WTC11 (cell line): ENCODE results near the gene SNX1. TPM values are rescaled to one million over a fixed set of nuclear protein-coding genes. Genes with fewer than 3 reads are reported as not detected.

Source experiments
- ATAC-seq: fragments of 200-7000 bp; cut with Tn5 transposase; 2 replicates; pipeline ENCODE4 v1.10.0; 2021; ENCODE audit warnings: mild to moderate bottlenecking, moderate library complexity
- CTCF ChIA-PET: fragments of 300-600 bp; sonication (Branson Sonifier 250); formaldehyde crosslinking; loops from one replicate; lab custom pipeline; 2021; ENCODE audit warnings: antibody characterized with exemption; lab: Charles Lee
- POLR2A ChIA-PET: fragments of 350-600 bp; sonication (Branson Sonifier 250); formaldehyde crosslinking; loops from one replicate; lab custom pipeline; 2021; ENCODE audit warnings: antibody characterized with exemption; lab: Charles Lee
- DNase-seq: peaks from one replicate; pipeline ENCODE4 v3.0.0; 2021; ENCODE audit warnings: low spot score
- H3K27ac Mint-ChIP-seq: 2 replicates; pipeline ENCODE4 v1.8.0; 2021; ENCODE audit warnings: mixed read lengths
- H3K27me3 Mint-ChIP-seq: 2 replicates; pipeline ENCODE4 v1.8.0; 2021; ENCODE audit warnings: low read depth, mild to moderate bottlenecking, moderate library complexity, mixed read lengths
- H3K36me3 Mint-ChIP-seq: 2 replicates; pipeline ENCODE4 v1.8.0; 2021; ENCODE audit warnings: mixed read lengths
- H3K4me1 Mint-ChIP-seq: 2 replicates; pipeline ENCODE4 v1.8.0; 2022; ENCODE audit warnings: mixed read lengths
- H3K4me3 Mint-ChIP-seq: 2 replicates; pipeline ENCODE4 v1.8.0; 2021; ENCODE audit warnings: mild to moderate bottlenecking, moderate library complexity, mixed read lengths
- H3K9me3 Mint-ChIP-seq: 2 replicates; pipeline ENCODE4 v1.8.0; 2021; ENCODE audit warnings: mixed read lengths
- CREM ChIP-seq: sonication (generic); formaldehyde crosslinking; IDR thresholded peaks from 2 replicates; pipeline ENCODE4 v1.8.1; 2022; ENCODE audit warnings: mild to moderate bottlenecking, missing genetic modification reagents, moderate library complexity
- NFATC4 ChIP-seq: fragments of 250-450 bp; sonication (Bioruptor Pico); IDR thresholded peaks from 2 replicates; pipeline ENCODE4 v1.9.0; 2021; ENCODE audit warnings: mild to moderate bottlenecking
- NR3C1 ChIP-seq: sonication (generic); formaldehyde crosslinking; conservative IDR thresholded peaks from 2 replicates; pipeline ENCODE4 v1.8.1; 2023; ENCODE audit warnings: low read depth, mild to moderate bottlenecking, missing genetic modification reagents
- PRRX2 ChIP-seq: fragments of 250-450 bp; sonication (Bioruptor Pico); IDR thresholded peaks from 2 replicates; pipeline ENCODE4 v1.8.0; 2021; ENCODE audit warnings: mild to moderate bottlenecking
- RORB ChIP-seq: fragments of 250-450 bp; sonication (Bioruptor Pico); IDR thresholded peaks from 2 replicates; pipeline ENCODE4 v1.9.0; 2021; ENCODE audit warnings: mild to moderate bottlenecking
- ZNF138 ChIP-seq: sonication (generic); formaldehyde crosslinking; conservative IDR thresholded peaks from 2 replicates; pipeline ENCODE4 v1.8.1; 2022; ENCODE audit warnings: mild to moderate bottlenecking, moderate library complexity, missing genetic modification reagents
- ZNF317 ChIP-seq: sonication (generic); formaldehyde crosslinking; IDR thresholded peaks from 2 replicates; pipeline ENCODE4 v1.8.1; 2023; ENCODE audit warnings: low read depth, mild to moderate bottlenecking, moderate library complexity, missing genetic modification reagents, borderline replicate concordance
- ZSCAN18 ChIP-seq: fragments of 250-450 bp; sonication (Bioruptor Pico); IDR thresholded peaks from 2 replicates; pipeline ENCODE4 v2.1.2; 2022; ENCODE audit warnings: mild to moderate bottlenecking, moderate library complexity
- total RNA-seq: library from RNA; stranded (reverse); gene quantifications from 3 replicates; pipeline ENCODE4 v1.2.3, GENCODE V29; 2021
- TF ChIP-seq, protein P1 (sequence below): fragments of 250-450 bp; sonication (Bioruptor Pico); IDR thresholded peaks from 2 replicates; pipeline ENCODE4 v1.9.0; 2021; ENCODE audit warnings: mild to moderate bottlenecking, borderline replicate concordance
- TF ChIP-seq, protein P2 (sequence below): fragments of 250-450 bp; sonication (Bioruptor Pico); IDR thresholded peaks from 2 replicates; pipeline ENCODE4 v1.9.0; 2021; ENCODE audit warnings: mild to moderate bottlenecking
- TF ChIP-seq, protein P3 (sequence below): sonication (generic); formaldehyde crosslinking; IDR thresholded peaks from 2 replicates; pipeline ENCODE4 v1.8.1; 2023; ENCODE audit warnings: mild to moderate bottlenecking, missing genetic modification reagents
- TF ChIP-seq, protein P4 (sequence below): sonication (generic); formaldehyde crosslinking; IDR thresholded peaks from 2 replicates; pipeline ENCODE4 v1.8.1; 2022; ENCODE audit warnings: mild to moderate bottlenecking, moderate library complexity, missing genetic modification reagents
- TF ChIP-seq, protein P5 (sequence below): sonication (generic); formaldehyde crosslinking; IDR thresholded peaks from 2 replicates; pipeline ENCODE4 v1.8.1; 2023; ENCODE audit warnings: mild to moderate bottlenecking, missing genetic modification reagents
- TF ChIP-seq, protein P6 (sequence below): sonication (generic); formaldehyde crosslinking; IDR thresholded peaks from 2 replicates; pipeline ENCODE4 v1.8.1; 2022; ENCODE audit warnings: low read depth, missing genetic modification reagents, borderline replicate concordance

Gene SNX1
- total RNA-seq, 1 experiment from 2014 or later: 65.7 TPM

- H3K36me3 Mint-ChIP-seq: no peaks in the 10 kb centered on the region
- no peak for DNase-seq
- peaks cover 5% of the 10 kb centered on the region for H3K27me3 Mint-ChIP-seq
- TF ChIP-seq, protein P1, sequence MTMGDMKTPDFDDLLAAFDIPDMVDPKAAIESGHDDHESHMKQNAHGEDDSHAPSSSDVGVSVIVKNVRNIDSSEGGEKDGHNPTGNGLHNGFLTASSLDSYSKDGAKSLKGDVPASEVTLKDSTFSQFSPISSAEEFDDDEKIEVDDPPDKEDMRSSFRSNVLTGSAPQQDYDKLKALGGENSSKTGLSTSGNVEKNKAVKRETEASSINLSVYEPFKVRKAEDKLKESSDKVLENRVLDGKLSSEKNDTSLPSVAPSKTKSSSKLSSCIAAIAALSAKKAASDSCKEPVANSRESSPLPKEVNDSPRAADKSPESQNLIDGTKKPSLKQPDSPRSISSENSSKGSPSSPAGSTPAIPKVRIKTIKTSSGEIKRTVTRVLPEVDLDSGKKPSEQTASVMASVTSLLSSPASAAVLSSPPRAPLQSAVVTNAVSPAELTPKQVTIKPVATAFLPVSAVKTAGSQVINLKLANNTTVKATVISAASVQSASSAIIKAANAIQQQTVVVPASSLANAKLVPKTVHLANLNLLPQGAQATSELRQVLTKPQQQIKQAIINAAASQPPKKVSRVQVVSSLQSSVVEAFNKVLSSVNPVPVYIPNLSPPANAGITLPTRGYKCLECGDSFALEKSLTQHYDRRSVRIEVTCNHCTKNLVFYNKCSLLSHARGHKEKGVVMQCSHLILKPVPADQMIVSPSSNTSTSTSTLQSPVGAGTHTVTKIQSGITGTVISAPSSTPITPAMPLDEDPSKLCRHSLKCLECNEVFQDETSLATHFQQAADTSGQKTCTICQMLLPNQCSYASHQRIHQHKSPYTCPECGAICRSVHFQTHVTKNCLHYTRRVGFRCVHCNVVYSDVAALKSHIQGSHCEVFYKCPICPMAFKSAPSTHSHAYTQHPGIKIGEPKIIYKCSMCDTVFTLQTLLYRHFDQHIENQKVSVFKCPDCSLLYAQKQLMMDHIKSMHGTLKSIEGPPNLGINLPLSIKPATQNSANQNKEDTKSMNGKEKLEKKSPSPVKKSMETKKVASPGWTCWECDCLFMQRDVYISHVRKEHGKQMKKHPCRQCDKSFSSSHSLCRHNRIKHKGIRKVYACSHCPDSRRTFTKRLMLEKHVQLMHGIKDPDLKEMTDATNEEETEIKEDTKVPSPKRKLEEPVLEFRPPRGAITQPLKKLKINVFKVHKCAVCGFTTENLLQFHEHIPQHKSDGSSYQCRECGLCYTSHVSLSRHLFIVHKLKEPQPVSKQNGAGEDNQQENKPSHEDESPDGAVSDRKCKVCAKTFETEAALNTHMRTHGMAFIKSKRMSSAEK (CRISPR knock-in tag): no peak
- TF ChIP-seq, protein P2, sequence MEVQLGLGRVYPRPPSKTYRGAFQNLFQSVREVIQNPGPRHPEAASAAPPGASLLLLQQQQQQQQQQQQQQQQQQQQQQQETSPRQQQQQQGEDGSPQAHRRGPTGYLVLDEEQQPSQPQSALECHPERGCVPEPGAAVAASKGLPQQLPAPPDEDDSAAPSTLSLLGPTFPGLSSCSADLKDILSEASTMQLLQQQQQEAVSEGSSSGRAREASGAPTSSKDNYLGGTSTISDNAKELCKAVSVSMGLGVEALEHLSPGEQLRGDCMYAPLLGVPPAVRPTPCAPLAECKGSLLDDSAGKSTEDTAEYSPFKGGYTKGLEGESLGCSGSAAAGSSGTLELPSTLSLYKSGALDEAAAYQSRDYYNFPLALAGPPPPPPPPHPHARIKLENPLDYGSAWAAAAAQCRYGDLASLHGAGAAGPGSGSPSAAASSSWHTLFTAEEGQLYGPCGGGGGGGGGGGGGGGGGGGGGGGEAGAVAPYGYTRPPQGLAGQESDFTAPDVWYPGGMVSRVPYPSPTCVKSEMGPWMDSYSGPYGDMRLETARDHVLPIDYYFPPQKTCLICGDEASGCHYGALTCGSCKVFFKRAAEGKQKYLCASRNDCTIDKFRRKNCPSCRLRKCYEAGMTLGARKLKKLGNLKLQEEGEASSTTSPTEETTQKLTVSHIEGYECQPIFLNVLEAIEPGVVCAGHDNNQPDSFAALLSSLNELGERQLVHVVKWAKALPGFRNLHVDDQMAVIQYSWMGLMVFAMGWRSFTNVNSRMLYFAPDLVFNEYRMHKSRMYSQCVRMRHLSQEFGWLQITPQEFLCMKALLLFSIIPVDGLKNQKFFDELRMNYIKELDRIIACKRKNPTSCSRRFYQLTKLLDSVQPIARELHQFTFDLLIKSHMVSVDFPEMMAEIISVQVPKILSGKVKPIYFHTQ: no peak
- TF ChIP-seq, protein P3, sequence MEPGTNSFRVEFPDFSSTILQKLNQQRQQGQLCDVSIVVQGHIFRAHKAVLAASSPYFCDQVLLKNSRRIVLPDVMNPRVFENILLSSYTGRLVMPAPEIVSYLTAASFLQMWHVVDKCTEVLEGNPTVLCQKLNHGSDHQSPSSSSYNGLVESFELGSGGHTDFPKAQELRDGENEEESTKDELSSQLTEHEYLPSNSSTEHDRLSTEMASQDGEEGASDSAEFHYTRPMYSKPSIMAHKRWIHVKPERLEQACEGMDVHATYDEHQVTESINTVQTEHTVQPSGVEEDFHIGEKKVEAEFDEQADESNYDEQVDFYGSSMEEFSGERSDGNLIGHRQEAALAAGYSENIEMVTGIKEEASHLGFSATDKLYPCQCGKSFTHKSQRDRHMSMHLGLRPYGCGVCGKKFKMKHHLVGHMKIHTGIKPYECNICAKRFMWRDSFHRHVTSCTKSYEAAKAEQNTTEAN (CRISPR knock-in tag): no peak
- TF ChIP-seq ZNF138 (no peak), RORB (CRISPR knock-in tag) (no peak), ZSCAN18 (CRISPR knock-in tag) (no peak), CREM (CRISPR knock-in tag) (no peak), NFATC4 (CRISPR knock-in tag) (no peak), PRRX2 (CRISPR knock-in tag) (no peak), ZNF317 (CRISPR knock-in tag) (no peak), NR3C1 (CRISPR knock-in tag) (no peak)
- TF ChIP-seq, protein P4, sequence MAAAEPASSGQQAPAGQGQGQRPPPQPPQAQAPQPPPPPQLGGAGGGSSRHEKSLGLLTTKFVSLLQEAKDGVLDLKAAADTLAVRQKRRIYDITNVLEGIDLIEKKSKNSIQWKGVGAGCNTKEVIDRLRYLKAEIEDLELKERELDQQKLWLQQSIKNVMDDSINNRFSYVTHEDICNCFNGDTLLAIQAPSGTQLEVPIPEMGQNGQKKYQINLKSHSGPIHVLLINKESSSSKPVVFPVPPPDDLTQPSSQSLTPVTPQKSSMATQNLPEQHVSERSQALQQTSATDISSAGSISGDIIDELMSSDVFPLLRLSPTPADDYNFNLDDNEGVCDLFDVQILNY (CRISPR knock-in tag): no peak
- TF ChIP-seq, protein P5, sequence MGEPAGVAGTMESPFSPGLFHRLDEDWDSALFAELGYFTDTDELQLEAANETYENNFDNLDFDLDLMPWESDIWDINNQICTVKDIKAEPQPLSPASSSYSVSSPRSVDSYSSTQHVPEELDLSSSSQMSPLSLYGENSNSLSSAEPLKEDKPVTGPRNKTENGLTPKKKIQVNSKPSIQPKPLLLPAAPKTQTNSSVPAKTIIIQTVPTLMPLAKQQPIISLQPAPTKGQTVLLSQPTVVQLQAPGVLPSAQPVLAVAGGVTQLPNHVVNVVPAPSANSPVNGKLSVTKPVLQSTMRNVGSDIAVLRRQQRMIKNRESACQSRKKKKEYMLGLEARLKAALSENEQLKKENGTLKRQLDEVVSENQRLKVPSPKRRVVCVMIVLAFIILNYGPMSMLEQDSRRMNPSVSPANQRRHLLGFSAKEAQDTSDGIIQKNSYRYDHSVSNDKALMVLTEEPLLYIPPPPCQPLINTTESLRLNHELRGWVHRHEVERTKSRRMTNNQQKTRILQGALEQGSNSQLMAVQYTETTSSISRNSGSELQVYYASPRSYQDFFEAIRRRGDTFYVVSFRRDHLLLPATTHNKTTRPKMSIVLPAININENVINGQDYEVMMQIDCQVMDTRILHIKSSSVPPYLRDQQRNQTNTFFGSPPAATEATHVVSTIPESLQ (CRISPR knock-in tag): no peak
- TF ChIP-seq, protein P6, sequence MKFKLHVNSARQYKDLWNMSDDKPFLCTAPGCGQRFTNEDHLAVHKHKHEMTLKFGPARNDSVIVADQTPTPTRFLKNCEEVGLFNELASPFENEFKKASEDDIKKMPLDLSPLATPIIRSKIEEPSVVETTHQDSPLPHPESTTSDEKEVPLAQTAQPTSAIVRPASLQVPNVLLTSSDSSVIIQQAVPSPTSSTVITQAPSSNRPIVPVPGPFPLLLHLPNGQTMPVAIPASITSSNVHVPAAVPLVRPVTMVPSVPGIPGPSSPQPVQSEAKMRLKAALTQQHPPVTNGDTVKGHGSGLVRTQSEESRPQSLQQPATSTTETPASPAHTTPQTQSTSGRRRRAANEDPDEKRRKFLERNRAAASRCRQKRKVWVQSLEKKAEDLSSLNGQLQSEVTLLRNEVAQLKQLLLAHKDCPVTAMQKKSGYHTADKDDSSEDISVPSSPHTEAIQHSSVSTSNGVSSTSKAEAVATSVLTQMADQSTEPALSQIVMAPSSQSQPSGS (CRISPR knock-in tag): no peak
- ChIA-PET POLR2A (no interaction called here), CTCF (interaction anchor here (0.5 to 4.9 kb wide), 3 partner anchors 9 to 162 kb away, joined by 3 to 39 read pairs (median 6); partner anchors contain the start of gene CIAO2A)
- H3K27ac Mint-ChIP-seq: 0 out of 2 replicates have a peak overlapping the region, but pooled peaks have one; percentile 35
- peaks cover 4% of the 10 kb centered on the region for H3K4me1 Mint-ChIP-seq
- no peaks in the 10 kb centered on the region for H3K9me3 Mint-ChIP-seq
- no peak for ATAC-seq
- no peak overlapping the region for H3K4me3 Mint-ChIP-seq
Measured at GRCh38 chr15:64144565-64145281, 48.9 kb downstream of the SNX1 start.
